Stimulated activated effector memory CD8-positive, alpha-beta T cell treated with anti-CD3 and anti-CD28 coated beads, Interleukin-12 subunit alpha, Interleukin-12 subunit beta, amount 100 ng/mL, for 72 hours (primary cell): ENCODE data around the gene RMI1.
"Not testable (repeated sequence)": the region's sequence is repeated elsewhere in the genome, so short reads cannot be mapped to it uniquely, and the experiment has no call there.

ENCODE experiments used
- ATAC-seq: fragments of 150-1000 bp; cut with Tn5 transposase; 2 replicates; pipeline ENCODE4 v1.10.0; 2021
- DNase-seq, 2 donors: peaks; one replicate each; pipeline ENCODE4 v3.0.0; 2021 to 2022; ENCODE audit warnings: low spot score in 2 of 2
- H3K27ac Mint-ChIP-seq: one replicate; pipeline ENCODE4 v1.8.0; 2022; ENCODE audit warnings: mild to moderate bottlenecking, mixed read lengths
- H3K36me3 Mint-ChIP-seq: one replicate; pipeline ENCODE4 v1.8.0; 2022; ENCODE audit warnings: mild to moderate bottlenecking, mixed read lengths
- H3K4me1 Mint-ChIP-seq: one replicate; pipeline ENCODE4 v1.8.0; 2022; ENCODE audit warnings: mixed read lengths
- H3K4me3 Mint-ChIP-seq: one replicate; pipeline ENCODE4 v1.8.0; 2022; ENCODE audit warnings: mild to moderate bottlenecking, mixed read lengths
- H3K9me3 Mint-ChIP-seq: one replicate; pipeline ENCODE4 v1.8.0; 2022; ENCODE audit warnings: mixed read lengths

RMI1 gene

DNA sequence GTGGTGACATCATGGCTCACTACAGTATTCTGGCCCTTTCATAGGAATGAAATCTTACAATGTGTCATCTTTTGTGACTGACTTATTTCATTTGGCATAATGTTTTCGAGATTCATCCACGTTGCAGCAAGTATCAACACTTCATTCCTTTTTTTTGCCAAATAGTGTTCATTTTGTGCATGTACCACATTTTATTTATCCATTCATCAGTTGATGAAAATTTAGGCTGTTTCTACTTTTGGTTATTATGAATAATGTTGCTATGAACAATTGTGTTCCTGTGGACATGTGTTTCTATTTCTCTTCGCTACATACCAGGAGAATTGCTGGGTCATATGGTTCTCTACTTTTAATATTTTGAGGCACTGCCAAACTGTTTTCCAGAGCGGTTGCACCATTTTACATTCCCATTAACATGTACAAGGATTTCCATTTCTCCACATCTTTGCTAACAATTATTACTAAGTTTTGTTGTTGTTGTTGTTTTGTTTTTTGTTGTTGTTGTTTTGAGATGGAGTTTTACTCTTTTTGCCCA is 43.5 kb downstream of the RMI1 start:
- ATAC-seq, result no peak
- Mint-ChIP-seq H3K27ac (no peak overlapping the region), H3K36me3 (no peaks in the 10 kb centered on the region), H3K4me1 (no peaks in the 10 kb centered on the region), H3K4me3 (no peak overlapping the region), H3K9me3 (no peaks in the 10 kb centered on the region)
- DNase-seq, result no peak

DNA sequence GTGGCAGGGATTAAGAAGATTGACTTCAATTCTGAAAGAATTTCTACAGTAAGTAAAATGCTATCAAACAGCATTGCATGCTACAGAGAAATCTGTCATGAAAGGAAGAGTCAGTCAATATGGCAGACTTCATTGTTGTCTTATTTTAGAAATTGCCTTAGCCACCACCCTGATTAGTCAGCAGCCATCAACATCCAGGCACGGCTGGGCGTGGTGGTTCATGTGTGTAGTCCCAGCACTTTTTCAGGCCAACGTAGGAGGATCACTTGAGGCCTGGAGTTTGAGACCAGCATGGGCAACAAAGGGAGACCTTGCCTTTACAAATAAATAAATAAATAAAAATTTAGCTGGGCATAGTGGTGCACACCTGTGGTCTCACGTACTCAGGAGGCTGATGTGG is 46.6 kb downstream of the RMI1 start:
- DNase-seq (no peak), ATAC-seq (no peak)
- H3K27ac Mint-ChIP-seq, result no peak overlapping the region
- H3K9me3 Mint-ChIP-seq, result no peaks in the 10 kb centered on the region
- no peak overlapping the region for H3K4me3 Mint-ChIP-seq
- H3K36me3 Mint-ChIP-seq, result no peaks in the 10 kb centered on the region
- H3K4me1 Mint-ChIP-seq, result no peaks in the 10 kb centered on the region

DNA sequence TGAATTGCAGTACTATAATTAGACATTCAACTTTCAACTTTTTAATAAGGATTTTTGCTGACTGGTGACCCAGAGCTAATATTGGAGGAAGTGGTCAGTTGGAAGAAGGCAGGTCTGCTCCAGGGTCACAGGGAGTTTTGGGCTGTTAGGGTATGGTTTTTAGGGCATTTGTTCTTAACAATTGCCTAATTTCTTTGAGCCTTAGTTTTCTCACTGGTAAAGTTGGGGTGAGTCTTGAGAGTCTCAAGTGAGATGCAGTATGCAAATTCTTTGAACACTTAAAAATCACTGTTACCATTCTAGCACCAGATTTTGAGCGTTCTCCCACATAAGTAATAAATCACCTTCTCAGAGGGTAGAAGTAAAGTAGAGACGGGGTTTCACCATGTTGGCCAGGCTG is 50.9 kb downstream of the RMI1 start:
- Mint-ChIP-seq H3K27ac (no peak overlapping the region), H3K4me3 (no peak overlapping the region)

DNA sequence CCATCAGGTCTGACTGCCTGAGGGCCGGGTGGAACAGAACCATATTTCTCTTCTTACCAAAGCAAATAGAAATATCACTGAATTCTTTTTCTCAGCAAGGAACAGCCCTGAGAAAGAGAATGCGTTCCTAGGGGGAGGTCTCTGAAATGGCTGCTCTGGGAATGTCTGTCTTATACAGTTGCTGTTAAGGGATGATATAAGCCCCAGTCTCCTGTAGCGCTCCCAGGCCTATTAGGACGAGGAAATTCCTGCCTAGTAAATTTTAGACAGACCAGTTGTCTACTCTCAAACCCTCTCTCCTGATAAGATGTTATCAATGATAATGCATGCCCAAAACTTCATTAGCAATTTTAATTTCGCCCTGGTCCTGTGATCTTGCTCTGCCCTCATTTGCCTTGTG is 61.3 kb downstream of the RMI1 start:
- not testable (repeated sequence) for ATAC-seq, DNase-seq, H3K4me3 Mint-ChIP-seq, H3K4me1 Mint-ChIP-seq, H3K9me3 Mint-ChIP-seq, H3K27ac Mint-ChIP-seq, H3K36me3 Mint-ChIP-seq

More for the DNA sequence above, 50.9 kb downstream of the RMI1 start:
- Mint-ChIP-seq H3K9me3 (no peaks in the 10 kb centered on the region), H3K36me3 (no peaks in the 10 kb centered on the region), H3K4me1 (no peaks in the 10 kb centered on the region)
- no peak for ATAC-seq
- no peak for DNase-seq

GRCh38 chr9:84045481-84046097 is 65.0 kb downstream of the RMI1 start:
- peaks cover 8% of the 10 kb centered on the region for H3K9me3 Mint-ChIP-seq
- no peaks in the 10 kb centered on the region for H3K4me1 Mint-ChIP-seq
- no peak overlapping the region for H3K27ac Mint-ChIP-seq
- H3K36me3 Mint-ChIP-seq, result no peaks in the 10 kb centered on the region
- H3K4me3 Mint-ChIP-seq, result no peak overlapping the region
- DNase-seq (no peak), ATAC-seq (no peak)
